GM18517 (cell line): Measurements from ENCODE around the gene PRPF19.

Source experiments
- ATAC-seq: cut with Tn5 transposase; IDR thresholded peaks from one replicate; pipeline ENCODE4 v1.9.1; 2021; ENCODE audit warnings: mild to moderate bottlenecking, moderate library complexity; ENCODE audit not compliant: unreplicated experiment

Gene PRPF19

DNA sequence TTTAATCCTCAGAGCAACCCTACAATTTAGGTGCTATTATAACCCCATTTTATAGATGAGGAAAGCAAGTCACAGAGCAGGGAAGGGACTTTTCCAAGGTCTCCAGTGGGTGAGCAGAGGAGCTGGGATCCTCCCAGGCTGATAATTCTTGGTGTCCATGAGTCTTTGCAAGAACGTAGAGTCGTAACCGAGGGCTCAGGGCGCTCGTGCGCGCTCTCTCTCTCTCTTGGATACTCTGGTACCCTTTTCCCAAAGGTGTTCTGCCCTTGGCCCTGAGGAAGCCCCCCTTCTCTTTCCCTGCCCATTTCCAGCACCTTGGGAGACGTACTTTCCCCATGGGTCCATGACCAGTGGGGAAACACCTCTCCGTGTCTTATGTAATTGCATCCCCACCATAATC lies 44.2 kb downstream of the PRPF19 start:
- ATAC-seq, result no peak

DNA sequence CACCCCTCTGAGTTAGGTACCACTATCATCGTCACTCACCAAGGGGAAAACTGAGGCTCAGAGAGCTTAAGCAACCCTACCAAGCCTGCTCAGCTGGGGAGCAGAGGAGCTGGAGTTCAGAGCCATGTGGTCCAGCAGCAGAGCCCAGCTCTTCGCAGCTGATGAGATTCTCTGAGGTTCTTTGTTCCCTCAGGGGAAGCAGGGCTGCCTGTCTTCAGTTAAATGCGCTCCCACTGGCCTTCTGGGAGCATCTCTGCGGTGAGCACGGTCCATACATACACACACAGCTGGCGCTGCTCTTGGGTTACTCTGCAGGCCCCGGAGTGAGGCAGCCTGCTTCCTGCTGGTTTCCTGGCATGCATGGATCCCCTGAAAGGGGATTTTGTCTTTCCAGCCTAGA lies 45.4 kb downstream of the PRPF19 start:
- no peak for ATAC-seq

DNA sequence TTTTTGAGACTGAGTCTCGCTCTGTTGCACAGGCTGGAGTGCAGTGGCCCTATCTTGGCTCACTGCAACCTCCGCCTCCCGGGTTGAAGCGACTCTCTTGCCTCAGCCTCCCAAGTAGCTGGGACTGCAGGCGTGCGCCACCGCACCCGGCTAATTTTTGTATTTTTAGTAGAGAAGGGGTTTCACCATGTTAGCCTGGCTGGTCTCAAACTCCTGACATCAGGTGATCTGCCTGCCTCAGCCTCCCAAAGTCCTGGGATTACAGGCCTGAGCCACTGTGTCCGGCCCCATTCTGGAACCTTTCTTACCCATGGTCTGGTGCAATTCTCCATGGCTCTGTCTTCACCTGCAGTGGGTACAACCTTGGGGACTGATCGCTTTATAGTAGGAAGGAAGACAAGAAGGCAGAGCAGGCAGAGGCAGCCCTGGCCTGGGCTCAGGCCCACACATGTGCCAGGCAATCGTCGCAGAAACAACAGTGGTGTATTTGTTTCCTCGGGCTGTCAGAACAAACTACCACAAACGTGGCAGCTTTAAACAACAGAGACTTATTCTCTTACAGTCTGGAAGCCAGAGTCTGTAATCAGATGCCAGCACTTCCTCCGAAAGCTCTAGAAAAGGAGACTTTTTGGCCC lies 46.7 kb downstream of the PRPF19 start:
- ATAC-seq, result no peak

DNA sequence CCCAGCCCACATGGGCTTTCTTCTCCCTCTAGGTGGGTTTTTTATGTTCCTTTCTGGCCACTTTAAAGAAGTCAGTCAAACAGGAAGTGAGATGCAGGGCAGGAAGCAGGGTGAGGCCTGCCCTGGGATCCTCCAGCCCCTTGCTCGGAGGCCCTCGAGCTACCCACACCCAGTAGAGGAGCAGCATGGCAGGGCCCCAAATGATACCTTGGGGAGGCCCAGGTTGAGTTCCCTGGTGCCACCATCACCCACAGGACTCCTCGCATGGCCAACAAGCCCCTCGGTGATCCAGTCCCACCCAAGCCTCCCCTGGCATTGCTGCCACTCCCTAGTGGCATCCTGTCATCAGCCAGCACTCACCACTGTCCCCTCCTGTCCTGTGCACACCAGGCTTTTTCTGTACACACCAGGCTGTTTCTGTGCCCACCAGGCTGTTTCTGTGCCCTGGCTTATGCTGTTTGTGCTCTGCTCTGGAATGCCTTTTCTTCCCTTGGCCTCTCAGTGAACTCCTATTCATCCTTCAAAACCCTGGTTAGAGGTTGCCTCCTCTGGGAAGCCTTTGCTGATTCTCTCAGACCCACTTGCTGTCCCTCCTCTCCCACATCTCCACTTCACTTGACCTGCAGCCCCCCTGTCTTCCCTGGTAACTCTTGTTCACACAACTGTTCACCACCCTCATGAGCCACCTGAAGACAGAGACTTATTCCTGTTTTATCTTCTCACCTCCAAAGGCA lies 47.5 kb downstream of the PRPF19 start:
- ATAC-seq, result no peak

DNA sequence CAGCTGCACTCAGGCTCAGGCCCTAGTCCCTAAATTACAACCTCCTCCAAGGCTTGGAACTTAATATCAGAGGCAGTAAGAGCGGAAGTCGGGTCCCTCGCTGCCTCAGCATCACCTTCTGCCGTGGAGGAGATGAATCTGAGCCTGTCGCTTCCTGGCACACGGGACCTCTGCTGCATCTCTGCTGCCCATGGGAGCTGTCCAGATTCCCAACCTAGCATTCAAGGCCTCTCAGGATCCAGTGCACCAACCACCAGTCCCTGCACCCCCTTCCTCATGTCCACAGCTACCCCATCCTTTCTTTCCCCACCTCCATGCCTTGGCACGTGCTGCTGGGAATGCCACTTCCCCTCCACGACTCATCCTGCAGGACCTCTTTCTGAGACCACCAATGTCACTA lies 48.1 kb downstream of the PRPF19 start:
- no peak for ATAC-seq

DNA sequence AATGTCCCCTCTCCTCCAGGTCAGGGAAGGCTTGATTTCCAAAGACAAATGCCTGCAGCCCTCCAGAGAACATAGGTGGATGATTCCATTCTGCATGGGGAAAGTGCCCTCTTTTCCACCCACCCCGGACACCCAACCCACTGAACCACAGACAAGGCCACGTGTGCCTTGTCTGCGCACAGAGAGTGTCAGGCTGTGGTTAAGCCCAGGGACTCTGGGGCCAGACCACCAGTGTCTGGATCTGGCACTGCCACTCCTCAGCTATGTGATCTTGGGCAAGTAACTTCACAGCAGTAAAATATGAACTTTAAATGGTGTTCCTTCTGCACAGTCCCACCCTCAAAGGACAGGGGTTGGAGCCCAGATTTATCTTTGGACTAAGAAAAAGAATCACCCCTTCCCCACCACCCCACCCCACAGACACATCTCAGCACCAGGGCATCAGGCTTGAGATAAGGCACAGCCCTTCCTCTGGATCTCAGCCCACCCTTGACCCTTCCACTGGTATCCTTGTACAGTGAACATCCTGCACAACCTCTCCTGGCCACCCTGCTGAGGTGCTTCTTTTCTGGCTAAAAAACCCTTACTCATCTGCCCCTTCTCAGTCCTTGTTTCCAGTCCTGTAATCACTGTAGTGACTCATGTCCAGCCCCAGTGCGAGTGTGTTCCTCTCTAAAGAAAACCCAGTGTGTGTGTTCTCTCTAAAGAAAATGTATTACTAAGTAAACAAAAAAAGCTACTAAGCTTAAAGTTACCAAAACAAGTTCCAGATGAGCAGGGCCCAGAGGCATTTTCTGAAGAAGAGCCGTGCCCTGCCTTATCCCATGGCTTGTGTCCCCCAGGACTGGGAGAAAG lies 48.8 kb downstream of the PRPF19 start:
- no peak for ATAC-seq

DNA sequence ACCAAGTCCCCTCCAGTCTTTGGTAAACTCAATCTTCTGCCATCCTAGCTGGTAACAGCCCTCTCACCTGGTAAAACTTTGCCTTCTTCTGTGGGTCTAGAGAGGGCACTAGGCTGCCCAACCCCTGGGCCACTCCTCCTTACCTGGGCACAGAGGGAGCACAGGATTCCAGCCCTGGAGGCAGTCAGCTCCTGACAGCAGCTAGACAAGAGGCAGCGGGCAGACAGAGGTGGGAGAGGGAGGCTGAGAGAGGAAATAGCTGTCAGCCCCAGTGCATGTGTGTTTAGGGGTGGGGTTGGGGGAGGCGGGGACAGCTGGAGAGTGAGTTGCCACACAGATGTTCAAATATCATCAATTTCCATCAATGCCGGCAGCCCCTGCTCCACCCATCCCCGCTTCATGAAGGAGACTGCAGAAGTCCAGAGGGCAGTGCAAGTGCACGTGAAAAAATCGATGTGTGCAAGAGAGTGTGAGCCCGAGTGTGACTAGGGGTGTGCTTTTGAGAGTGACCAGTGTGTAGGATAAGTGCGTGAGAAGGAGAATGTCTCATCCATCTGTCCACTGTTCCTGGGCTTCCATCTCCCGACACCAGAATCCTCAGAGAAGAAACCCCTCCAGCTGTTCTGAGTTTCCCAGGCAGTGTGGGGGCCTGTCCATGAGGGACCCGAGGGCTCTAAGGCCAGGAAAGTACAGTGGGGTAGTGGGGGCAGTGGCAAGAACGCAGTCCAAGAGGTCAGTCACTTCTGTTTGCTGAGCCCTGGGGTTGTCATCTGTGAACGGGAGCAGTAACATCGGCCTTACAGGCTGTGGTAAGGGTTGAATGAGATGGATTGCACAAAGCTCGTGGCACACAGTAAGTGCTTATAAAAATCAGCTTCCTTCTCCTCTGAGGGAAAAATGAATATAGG lies 50.4 kb downstream of the PRPF19 start, which contains the start of gene PTGDR2:
Gene PTGDR2 (minus strand): TSS at position 225 of the 908 bp plus-strand sequence. CDS start 2,228 bp downstream, outside the sequence.
- no peak for ATAC-seq

DNA sequence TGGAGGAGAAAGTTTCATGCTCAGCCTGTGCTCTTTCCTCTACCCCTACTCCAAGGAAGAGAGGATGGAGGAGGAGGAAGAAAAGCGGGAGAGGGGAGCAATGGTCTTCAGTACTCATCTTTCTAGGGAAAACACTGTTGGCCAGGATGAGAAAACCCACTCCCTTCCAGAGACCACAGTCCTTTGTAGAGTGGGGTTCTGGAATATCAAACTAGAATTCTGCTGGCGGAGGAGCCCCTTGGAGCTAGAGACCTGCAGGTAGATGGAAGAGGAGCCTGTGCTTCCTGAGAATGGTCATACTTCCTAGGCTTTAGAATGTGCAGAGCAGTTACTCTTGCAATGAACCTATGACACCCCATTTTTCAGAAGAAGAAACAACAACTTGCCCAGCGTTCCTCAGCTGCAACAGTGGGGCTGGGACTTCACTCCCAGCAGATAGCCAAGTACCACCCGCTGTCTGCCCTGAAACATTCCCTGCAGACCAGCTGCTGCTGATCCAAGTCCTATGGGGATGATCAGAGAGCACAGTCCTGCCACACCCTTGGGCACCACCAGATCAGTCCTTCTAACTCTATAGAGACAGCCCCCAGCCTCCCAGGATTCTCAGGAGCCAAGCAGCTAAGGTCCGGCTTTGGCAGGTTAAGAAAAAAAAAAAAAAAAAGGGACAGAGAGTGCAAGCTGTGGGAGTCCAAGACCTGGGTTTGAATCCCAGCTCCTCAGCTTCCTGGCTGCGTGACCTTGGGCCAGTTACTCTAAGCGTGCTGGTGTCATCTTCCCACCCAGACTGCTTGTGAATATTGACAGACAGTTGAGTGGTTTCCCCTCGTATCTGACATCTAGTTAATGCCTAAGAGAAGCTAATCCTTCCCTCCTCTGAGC lies 51.3 kb downstream of the PRPF19 start:
- ATAC-seq, result no peak

DNA sequence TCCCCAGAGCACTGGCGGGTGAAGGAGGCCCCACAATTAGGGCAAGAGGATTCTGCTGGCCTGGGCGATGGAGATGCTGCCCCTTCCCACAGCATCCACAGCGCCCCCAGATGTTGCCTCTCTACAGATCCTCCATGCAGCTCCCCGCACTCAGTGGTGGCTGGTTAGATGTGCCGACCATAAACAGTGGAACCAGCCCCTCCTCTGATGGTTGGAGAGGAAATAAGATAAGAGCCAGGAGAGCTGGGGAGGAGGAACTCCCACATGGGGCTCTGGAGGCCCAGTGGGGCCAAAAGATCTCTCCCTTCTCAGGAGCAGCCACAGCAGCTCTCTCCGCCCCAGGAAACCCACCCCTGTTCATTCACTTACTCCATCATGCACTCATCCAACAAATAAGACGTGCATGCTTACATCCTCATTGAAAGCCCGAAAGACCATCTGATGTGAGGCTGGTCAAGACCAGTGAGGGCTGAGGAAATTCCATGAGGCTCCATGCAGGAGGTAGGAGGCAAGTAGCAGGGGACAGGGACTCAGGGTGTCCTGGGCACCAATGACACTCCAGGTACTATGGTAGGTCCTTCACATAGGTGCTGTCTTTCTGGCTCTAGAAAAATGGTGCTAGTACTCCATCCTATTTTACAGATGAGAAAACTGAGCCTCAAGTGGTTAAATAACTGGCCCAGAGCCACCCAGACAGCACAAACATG lies 52.1 kb downstream of the PRPF19 start:
- no peak for ATAC-seq

DNA sequence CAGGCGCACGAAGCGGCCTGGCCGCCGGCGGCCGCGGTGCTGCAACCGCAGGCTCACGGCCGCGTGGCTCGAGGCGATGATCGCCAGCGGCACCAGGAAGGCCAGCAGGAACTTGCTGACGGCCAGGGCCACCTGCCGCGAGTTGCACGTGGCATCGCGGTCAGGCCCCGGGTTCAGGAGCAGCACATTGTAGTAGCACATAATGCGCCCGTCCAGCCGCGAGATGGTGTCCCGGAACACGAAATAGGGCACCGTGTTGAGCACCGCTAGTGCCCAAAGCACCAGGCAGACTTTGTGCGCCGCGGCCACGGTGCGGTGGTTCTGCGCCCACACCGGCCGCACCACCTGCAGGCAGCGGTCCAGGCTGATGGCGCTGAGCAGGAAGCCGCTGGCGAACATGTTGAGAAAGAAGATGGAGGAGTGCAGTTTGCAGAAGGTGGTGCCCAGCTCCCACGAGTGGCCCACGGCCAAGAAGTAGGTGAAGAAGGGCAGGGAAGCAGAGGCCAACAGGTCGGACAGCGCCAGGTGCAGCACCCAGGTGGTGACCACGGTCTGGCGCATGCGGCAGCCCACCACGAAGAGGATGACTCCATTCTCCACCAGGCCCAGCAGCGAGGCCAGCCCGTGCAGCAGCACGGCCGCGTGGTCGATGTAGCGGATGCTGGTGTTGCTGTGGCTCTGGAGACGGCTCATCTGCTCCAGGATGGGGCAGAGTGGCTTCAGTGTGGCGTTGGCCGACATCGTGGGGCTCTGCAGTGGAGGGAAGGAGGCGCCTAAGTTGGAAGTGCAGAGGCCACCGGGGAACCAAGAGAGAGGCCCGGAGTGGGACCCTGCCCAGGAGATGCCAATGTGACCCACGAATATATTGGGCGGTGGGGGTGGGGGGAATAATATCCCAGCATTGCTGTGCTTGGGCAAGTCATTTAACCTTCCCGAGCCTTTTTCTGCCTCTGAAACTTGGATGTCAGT lies 53.1 kb downstream of the PRPF19 start:
- ATAC-seq, result no peak

DNA sequence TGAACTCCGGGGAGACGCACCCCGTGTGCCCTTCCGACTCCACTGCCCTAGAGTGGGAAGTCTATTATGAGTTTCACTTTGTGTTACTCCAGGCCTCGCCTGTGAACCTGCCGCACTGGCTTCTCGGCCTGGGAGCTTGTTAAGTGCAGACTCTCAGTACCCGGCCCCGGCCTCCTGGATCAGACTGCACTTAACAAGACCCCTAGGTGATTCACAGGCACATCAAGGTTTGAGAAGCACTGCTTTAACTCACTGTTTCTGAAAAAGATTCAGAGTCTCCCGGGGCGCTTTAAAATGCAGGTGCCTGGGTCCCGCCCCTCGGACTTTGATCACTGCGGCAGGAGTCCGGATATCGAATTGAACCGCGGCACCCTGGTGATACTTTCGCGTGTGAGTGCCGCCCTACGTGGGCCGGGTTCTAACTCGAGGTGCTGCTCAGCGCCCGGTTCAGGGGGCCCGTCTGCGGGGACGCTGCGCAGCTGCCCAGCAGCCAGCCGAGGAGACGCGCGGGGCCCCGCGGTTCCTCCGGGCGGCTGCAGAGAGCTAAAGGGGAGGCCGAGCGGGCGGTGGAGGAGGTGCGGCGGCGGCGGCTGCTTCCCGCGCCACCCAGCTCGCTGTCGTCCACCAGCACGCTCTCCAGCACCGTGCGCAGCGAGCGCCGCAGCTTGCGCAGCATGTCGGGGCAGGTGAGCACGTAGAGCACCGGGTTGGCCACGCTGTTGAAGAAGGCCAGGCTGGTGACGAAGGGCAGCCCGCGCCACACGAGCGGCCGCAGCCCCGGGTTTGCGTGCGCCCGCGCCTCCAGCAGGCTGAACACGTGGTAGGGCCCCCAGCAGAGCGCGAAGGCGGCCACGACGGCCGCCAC lies 54.0 kb downstream of the PRPF19 start:
- ATAC-seq, result no peak

DNA sequence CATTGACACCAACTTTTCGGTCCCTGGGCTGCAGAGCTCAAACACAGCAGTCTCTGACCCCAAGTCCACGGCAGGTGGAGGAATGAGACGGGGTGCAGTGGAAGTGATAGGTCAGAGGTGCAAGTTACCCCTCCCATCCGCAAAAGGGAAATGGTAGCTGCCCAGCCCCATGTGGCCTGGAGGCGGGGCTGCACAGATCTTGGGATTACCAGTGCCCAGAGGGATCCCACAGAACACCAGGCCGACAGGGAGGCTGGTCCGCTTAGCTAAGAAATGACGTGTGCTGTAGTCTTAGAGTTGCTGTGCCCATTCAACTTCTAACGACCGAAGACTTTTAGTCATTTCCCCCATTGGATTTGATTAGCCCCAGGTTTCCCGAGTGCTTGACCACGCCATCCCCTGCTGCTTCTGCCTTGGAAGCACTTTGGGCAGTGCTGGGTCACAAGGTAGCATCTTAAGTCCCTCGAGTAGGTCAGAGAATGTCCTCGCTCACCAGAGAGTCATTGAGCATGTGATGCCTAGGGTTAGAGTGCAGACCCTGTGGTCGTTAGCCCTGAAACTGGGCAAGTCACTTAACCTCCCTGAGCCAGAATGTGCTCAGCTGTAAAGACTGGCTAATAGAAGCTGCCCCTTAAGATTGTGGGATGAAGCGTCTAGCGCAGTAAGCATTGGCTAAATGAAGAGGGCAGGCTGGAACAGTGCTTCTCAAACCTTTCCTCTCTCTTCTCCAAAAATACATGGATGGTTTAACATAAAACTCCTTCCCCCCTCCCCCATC lies 54.9 kb downstream of the PRPF19 start:
- no peak for ATAC-seq

DNA sequence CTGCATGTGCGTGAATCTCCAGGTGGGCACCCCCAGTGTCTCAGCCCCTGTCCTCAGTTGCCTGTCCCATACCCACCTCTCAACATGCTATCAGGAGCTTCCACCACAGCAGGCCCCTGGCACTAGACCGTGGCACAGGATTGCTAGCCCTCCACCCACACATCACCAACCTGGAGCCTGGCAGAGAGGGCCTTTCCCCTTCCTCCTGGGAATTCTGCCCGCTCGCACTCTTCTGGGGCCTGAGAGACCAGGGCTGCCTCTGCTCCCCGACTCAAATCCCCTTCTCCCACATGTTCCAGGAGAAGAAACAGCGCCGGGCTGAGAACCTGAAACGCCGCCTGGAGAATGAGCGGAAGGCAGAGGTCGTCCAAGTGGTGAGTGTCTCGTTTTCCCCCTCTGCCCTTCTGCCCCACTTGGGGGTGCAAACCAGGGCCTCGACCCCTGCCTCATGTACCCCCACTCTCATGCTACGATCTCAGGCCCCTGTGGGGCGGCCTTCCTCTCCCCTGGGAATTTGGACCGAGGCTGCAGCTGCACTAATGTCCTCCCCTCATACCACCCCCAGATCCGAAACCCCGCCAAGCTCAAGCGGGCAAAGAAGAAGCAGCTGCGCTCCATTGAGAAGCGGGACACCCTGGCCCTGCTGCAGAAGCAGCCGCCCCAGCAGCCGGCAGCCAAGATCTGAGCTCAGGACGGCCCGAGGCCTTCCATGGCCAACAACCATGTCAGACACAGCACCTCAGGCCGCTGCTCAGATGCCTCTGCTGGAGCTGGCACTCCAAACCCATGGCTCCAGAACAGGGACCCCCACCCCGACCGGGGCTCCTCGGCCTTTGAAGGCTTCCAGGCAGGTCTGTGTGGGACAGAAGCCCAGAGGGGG lies 56.5 kb downstream of the PRPF19 start:
- ATAC-seq, result no peak

DNA sequence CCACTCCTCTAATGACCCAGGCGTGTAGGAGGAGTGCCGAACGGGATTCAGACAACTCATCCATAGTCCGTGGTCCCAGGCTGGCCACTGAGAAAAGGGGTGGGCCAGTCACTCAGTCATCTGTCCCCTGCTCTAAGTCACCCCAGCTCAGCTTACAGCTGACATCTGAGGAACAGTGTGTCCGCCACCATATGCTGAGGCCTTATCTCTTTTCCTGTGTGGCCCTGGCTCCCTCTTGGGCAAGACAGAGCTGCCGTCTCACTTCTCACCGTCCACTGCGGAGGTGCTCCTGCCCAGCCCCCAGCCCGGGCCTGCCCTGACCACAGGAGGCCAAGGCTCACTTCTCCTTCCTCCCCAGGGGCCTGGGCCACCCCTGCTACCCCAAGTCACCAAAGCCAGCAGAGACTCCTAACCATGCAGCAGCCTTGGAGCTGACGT lies 57.7 kb downstream of the PRPF19 start:
- ATAC-seq, result no peak

DNA sequence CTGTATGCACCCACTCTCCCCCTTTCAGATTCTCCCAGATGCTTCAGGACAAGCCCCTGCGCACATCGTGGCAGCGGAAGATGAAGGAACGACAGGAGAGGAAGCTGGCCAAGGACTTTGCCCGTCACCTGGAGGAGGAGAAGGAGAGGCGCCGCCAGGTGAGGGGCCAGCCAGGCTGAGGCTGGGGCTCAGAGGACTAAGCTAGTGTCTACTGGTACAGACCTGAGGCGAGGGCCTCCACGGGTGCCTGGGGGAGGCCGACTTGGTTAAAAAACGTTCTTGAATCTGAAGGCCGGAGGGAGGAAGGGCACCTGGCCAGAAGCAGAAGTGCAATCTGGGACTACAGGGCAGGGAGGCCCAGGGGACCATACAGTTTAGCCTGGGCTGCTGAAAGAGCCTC lies 58.5 kb downstream of the PRPF19 start:
- no peak for ATAC-seq
